ENCODE data around the gene PTPN20.
"Not testable (repeated sequence)": the region's sequence is repeated elsewhere in the genome, so short reads cannot be mapped to it uniquely, and the experiment has no call there.

PTPN20 gene, protein sequence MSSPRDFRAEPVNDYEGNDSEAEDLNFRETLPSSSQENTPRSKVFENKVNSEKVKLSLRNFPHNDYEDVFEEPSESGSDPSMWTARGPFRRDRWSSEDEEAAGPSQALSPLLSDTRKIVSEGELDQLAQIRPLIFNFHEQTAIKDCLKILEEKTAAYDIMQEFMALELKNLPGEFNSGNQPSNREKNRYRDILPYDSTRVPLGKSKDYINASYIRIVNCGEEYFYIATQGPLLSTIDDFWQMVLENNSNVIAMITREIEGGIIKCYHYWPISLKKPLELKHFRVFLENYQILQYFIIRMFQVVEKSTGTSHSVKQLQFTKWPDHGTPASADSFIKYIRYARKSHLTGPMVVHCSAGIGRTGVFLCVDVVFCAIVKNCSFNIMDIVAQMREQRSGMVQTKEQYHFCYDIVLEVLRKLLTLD

GRCh38 chr10:46911144-46911876 lies at the start of gene PTPN20:
Gene PTPN20, plus strand, starts transcription at chr10:46911428. Its CDS starts 21,072 bp downstream, at chr10:46932500.
- DNase-seq, result not testable (repeated sequence)

- DNase-seq, result not testable (repeated sequence)
Measured at GRCh38 chr10:46869716-46870115, 41.5 kb upstream of the PTPN20 start.

- not testable (repeated sequence) for DNase-seq
Measured at GRCh38 chr10:46871583-46871982, 39.6 kb upstream of the PTPN20 start.

GRCh38 chr10:46875304-46875703 lies 35.9 kb upstream of the PTPN20 start:
- not testable (repeated sequence) for DNase-seq

GRCh38 chr10:46876773-46877172 lies 34.5 kb upstream of the PTPN20 start:
- DNase-seq, result not testable (repeated sequence)

DNA sequence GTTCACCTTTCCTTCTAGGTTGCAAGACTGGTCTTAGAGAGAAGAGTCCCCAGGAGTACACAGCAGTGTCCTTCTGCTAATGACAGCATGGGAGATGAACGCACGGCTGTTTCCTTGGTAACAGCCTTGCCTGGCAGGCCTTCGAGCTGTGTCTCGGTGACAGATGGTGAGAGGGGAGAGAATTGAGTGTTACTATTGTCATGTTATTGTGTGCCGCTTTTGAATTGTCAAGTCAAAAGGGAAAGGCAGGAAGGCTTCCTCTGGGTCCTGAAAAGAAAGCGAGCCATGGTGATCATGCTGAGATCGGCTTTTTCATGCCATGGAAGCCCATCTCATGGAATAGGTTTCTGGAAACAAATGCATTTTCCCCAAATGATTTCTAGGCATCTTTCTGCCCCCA lies 32.5 kb upstream of the PTPN20 start:
- DNase-seq, result not testable (repeated sequence)

DNA sequence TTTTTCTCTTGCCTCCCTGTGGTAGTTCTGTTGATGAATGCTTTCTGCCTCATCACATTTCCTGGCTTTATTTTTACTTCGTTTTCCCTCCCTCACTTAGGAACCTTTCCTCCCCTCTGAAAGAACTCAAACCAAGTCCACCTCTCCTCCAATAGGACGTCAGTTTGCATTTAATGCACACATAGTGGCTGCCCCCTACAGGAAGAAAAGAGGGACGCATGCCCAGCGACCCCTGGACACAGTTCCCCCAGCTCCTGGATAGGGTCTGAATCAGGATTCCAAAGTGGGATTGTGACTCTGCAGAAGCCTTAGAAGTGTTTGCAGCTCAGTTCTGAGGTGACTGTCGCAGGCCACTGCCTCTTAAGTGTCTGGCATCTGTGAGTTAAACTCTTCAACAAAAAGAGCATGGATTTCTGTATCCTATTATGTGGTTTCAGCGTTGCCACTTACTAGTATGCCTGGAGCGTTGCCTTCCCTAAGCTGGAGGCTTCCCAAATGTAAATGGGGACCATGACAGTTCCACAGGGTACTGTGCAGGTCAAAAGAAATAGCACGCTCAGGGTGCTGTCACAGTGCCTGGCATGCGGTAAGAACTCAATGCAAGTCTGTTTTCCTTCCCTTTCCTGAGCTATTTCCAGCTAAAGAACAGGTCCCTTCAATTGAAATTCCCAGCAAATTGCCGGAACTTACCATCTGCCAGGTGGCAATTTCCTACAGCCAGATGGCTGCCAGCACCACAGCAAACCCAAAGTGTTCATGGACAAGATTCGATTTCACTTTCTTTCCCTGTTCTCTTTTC lies 20.2 kb upstream of the PTPN20 start:
- DNase-seq, result not testable (repeated sequence)

- DNase-seq, result not testable (repeated sequence)
Measured at GRCh38 chr10:46896762-46897692, 14.2 kb upstream of the PTPN20 start.

DNA sequence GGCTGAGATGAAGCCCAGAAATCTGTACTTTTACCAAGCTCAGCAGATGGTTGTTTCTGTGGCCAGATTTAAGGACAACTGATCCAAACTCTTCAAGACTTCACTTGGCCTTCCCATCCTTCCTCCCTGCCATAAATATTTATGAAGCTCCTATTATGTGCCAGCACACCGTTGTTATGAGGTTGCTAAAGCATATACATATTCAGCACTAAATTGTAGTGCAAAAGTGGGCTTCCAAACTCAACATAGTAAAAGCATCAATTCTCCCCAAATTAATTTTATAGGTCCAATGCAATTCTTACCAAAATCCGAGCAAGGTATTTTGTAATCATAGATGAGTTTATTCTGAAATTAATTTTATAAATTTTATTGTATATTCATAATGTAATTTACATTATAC lies 10.0 kb upstream of the PTPN20 start:
- not testable (repeated sequence) for DNase-seq

GRCh38 chr10:46903874-46904273 lies 7.4 kb upstream of the PTPN20 start:
- DNase-seq, result not testable (repeated sequence)

- DNase-seq, result not testable (repeated sequence)
Measured at GRCh38 chr10:46906359-46906758, 4.9 kb upstream of the PTPN20 start.

DNA sequence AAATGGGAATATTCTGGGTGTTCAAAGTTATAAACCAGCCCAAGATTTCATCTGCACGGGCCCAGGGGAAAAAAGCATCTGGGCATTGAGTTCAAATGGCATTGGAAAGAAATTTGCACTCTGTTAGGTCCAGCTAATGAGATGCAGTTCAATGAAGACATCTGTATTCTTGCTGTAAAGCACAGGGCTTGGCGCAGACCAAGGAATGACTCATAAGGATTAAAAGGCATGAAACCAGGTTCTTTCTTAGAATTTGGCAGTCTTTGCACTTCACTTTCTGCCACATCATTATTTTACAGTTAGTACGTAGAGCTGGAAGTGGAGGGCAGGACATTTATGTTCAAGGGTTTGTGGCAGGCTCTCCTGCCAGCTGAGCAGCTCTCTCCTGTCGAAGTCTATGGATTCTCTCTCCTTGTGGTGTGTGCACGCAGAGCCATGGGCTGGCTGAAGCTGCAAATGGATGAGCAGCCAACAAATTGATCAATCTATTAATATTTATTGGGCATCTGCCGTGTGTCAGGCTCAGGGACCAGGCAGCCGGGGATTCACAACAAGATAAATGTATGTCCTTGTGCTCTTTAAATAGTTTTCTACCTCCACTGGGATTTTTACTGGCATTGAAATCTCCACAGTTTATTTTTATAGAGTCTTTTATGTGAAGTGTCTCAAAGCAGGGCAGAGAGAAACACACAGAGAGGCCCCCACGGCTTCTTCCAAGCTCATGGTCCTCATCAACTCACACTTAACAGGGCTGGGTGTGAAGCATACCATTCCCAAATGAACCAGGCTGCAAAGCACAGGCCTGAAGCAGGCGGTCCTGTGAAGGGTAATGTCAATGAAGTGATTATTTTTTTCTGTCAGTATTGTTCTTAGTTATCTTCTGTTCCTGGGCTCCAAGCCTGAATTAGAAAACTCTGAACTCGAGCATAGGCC lies 3.8 kb upstream of the PTPN20 start:
- not testable (repeated sequence) for DNase-seq

DNA sequence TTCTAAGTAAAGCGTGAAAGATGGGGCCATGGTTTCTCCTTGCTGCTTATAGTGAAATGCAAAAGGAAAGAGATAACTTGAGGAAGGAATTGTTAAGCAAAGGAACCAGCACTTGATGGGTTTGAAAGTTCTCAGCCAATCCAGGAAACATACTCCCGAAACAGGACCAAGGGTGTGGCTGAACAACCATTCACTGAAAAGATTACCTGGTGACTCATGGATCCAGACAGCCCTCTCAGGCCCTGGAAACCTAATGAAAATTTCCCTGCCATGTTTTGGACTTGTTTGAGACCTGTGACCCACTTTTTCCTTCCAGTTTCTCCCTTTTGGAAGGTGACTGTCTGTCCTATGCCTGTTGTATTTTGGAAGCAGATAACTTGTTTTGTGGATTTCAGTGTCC lies 11.3 kb downstream of the PTPN20 start:
- not testable (repeated sequence) for DNase-seq

GRCh38 chr10:46925156-46925555 lies 13.9 kb downstream of the PTPN20 start:
- not testable (repeated sequence) for DNase-seq

DNA sequence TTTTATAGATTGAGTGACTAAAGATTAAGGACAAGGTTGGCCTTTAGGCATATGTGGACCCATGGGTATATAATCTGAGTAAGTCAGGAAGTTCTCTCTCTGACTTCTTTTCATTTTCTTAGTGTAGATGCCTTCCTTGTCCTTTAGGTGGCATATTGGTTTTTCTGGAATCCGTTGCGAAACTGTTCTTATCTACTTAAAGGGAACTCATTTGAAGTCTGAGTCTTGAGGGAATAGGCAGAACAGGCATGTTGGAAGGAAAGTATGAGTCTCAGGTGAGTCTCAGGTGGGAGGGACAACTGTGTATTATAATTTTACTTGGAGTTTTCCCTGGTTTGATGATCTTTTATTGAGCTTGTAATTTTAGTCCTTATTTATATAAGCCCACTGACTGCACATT lies 14.6 kb downstream of the PTPN20 start:
- not testable (repeated sequence) for DNase-seq

DNA sequence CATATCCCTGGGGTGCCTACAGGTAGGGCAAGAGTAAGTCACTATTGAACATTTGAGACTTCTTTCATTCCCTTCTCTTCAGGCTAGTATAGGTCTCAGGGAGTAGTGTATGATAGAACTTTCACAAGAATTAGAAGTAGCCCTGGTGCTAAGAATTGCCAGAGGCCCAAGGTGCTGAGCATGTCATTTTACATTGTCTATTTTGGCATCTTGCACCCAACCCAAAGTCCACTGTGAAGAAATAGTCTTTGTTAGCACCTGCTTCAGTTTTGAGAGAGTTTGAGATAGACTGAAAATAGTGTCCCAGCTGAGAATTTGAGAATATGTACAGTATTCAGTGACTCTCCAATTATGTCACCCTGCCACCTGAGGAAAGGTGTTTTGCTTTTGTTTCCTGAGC lies 17.6 kb downstream of the PTPN20 start:
- not testable (repeated sequence) for DNase-seq

DNA sequence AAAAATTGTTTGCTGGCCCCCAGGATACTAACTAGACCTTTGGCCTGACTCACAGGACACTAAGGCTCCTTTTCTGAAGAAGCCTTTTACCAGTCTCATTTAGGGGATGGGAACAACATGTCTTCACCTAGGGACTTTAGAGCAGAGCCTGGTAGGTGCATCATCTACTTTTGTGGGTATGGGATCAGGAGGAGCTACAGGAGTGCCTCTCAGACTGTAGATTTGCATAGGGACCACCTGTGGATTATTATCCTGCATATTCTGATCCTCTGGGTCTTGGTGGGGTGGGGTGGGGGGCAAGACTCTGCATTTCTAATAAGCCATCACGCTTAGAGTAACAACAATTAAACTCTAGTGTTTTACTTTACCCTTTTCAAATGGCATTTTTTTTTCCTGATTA lies 21.2 kb downstream of the PTPN20 start:
- DNase-seq, result not testable (repeated sequence)

DNA sequence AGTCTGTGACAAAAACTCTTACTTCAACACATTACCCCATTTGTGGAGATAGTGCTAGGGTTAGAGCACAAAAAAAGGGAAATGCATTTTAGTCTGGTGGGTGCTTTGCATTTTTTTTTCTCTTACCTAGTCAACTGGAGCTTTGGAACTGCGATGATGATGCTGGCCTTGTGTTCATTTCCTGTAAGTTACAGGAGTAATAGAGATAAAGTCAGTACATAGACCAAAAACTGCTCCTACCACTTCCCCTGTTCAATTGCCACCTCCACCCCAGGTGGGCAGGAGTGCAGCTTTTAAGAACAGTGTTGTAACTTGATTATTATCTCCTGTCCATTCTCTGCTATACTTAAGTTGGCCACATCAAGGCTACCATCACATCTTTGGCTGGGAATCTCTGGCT lies 29.9 kb downstream of the PTPN20 start:
- DNase-seq, result not testable (repeated sequence)

- not testable (repeated sequence) for DNase-seq
Measured at GRCh38 chr10:46948687-46949518, 37.7 kb downstream of the PTPN20 start.

DNA sequence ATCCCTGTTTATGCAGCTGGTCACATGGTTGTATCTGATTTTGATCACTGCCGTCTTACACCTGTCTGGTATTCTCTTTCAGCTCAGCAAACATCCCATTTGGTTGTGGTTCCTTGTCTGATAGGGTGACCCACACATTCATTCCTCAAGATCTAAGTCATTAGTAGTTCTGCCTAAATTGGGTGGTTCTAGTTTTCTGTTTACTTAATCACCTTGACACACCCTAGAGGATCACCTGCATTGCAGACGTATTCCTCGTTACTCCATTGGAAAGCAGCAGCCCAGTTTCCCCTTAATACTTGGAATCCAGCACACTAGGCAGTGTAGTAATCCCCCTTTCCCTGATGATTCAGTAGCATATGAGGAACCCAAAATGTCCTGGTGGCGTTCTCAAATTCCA lies 41.3 kb downstream of the PTPN20 start:
- not testable (repeated sequence) for DNase-seq
